Measurements from ENCODE around the gene USP31.

The USP31 gene

GRCh38 chr16:23149267-23149992 lies at the start of gene USP31:
TSS of gene USP31 (minus strand) at chr16:23149452. CDS start at chr16:23149270, 182 bp downstream.
- DNase-seq (ENCODE audit: low spot score) = peak; percentile 96

GRCh38 chr16:23196539-23196938 lies 47.3 kb upstream of the USP31 start:
- DNase-seq (ENCODE audit: low spot score) = no peak

GRCh38 chr16:23195366-23195978 lies 46.2 kb upstream of the USP31 start:
- no peak for DNase-seq (ENCODE audit: low spot score)

- no peak for DNase-seq (ENCODE audit: low spot score)
Observed at GRCh38 chr16:23194497-23195221, 45.4 kb upstream of the USP31 start.

- no peak for DNase-seq (ENCODE audit: low spot score)
Observed at GRCh38 chr16:23188911-23189310, 39.7 kb upstream of the USP31 start.

- no peak for DNase-seq (ENCODE audit: low spot score)
Observed at GRCh38 chr16:23187341-23187740, 38.1 kb upstream of the USP31 start.

- DNase-seq (ENCODE audit: low spot score) = no peak
Observed at GRCh38 chr16:23186171-23186570, 36.9 kb upstream of the USP31 start.

GRCh38 chr16:23185656-23186055 lies 36.4 kb upstream of the USP31 start:
- DNase-seq (ENCODE audit: low spot score) = no peak

- no peak for DNase-seq (ENCODE audit: low spot score)
Observed at GRCh38 chr16:23183543-23183862, 34.3 kb upstream of the USP31 start.

- no peak for DNase-seq (ENCODE audit: low spot score)
Observed at GRCh38 chr16:23182679-23183542, 33.7 kb upstream of the USP31 start, which contains the start of gene SCNN1G. TSS of gene SCNN1G (plus strand) at chr16:23182745. CDS start at chr16:23186272, 3,527 bp downstream.

GRCh38 chr16:23182206-23182678 lies 33.0 kb upstream of the USP31 start:
- DNase-seq (ENCODE audit: low spot score) = peak; percentile 89

- no peak for DNase-seq (ENCODE audit: low spot score)
Observed at GRCh38 chr16:23181506-23181905, 32.3 kb upstream of the USP31 start.

GRCh38 chr16:23175651-23176050 lies 26.4 kb upstream of the USP31 start:
- no peak for DNase-seq (ENCODE audit: low spot score)

- no peak for DNase-seq (ENCODE audit: low spot score)
Observed at GRCh38 chr16:23174622-23175021, 25.4 kb upstream of the USP31 start.

GRCh38 chr16:23172994-23173393 lies 23.7 kb upstream of the USP31 start:
- DNase-seq (ENCODE audit: low spot score) = no peak

GRCh38 chr16:23172583-23172982 lies 23.3 kb upstream of the USP31 start:
- DNase-seq (ENCODE audit: low spot score) = no peak

GRCh38 chr16:23164736-23165135 lies 15.5 kb upstream of the USP31 start:
- DNase-seq (ENCODE audit: low spot score) = no peak

GRCh38 chr16:23163921-23164320 lies 14.7 kb upstream of the USP31 start:
- no peak for DNase-seq (ENCODE audit: low spot score)

GRCh38 chr16:23160574-23160973 lies 11.3 kb upstream of the USP31 start:
- no peak for DNase-seq (ENCODE audit: low spot score)

GRCh38 chr16:23160082-23160481 lies 10.8 kb upstream of the USP31 start:
- DNase-seq (ENCODE audit: low spot score) = no peak

GRCh38 chr16:23158114-23158513 lies 8.9 kb upstream of the USP31 start:
- no peak for DNase-seq (ENCODE audit: low spot score)

GRCh38 chr16:23156946-23157460 lies 7.8 kb upstream of the USP31 start:
- no peak for DNase-seq (ENCODE audit: low spot score)
